VCaP (cell line): ENCODE results near the gene CMC4.

Experiments used
- H3K27ac ChIP-seq: fragments of 450-650 bp; 2 replicates; pipeline ENCODE4 v1.5.1; 2017
- CTCF ChIP-seq: fragments of 450-650 bp; conservative IDR thresholded peaks from 2 replicates; pipeline ENCODE4 v1.5.1; 2017; ENCODE audit warnings: mild to moderate bottlenecking, moderate library complexity

Gene CMC4

GRCh38 chrX:155028129-155028528 is 42.8 kb downstream of the CMC4 start:
- peak overlapping the region; percentile 92 for H3K27ac ChIP-seq
- no peak for TF ChIP-seq CTCF

GRCh38 chrX:155027509-155028066 is 43.3 kb downstream of the CMC4 start:
- no peak for TF ChIP-seq CTCF
- H3K27ac ChIP-seq = peak overlapping the region; percentile 92

GRCh38 chrX:155026727-155027508 is 44.0 kb downstream of the CMC4 start, which contains the start of gene FUNDC2:
FUNDC2 (plus strand) TSS chrX:155026844; CDS start chrX:155026939, 95 bp downstream.
- no peak for TF ChIP-seq CTCF

GRCh38 chrX:155026420-155026726 is 44.6 kb downstream of the CMC4 start:
- TF ChIP-seq CTCF = no peak
- peak overlapping the region; percentile 92 for H3K27ac ChIP-seq

More at GRCh38 chrX:155026727-155027508, 44.0 kb downstream of the CMC4 start, which contains the start of gene FUNDC2:
- peak within 1 kb of the TSS; percentile 92 for H3K27ac ChIP-seq

GRCh38 chrX:155023907-155024833 is 46.8 kb downstream of the CMC4 start:
- no peak overlapping the region for H3K27ac ChIP-seq
- TF ChIP-seq CTCF = no peak

- no peak for TF ChIP-seq CTCF
- H3K27ac ChIP-seq = no peak within 1 kb of the TSS
These were observed 48.4 kb downstream of the CMC4 start, which contains the start of gene F8 for GRCh38 chrX:155022585-155022984. F8 (minus strand) TSS chrX:155022723; CDS start chrX:155022552, 171 bp downstream.

GRCh38 chrX:155020591-155020990 is 50.3 kb downstream of the CMC4 start:
- no peak overlapping the region for H3K27ac ChIP-seq
- TF ChIP-seq CTCF = no peak
